HL-60 (cell line): ENCODE results near the gene RBM5.

ENCODE experiments used
- CTCF ChIP-seq: IDR thresholded peaks from one replicate; pipeline ENCODE4 v1.5.1; 2011; ENCODE audit warnings: low read length, control low read depth, inconsistent platforms; ENCODE audit not compliant: insufficient read depth
- GABPA ChIP-seq: IDR thresholded peaks from 2 replicates; pipeline ENCODE4 v1.6.1; 2012; ENCODE audit warnings: low read depth
- POLR2AphosphoS5 ChIP-seq: IDR thresholded peaks from 2 replicates; pipeline ENCODE4 v1.6.1; 2012; ENCODE audit warnings: low read depth
- SPI1 ChIP-seq: IDR thresholded peaks from 2 replicates; pipeline ENCODE4 v1.6.1; 2012; ENCODE audit warnings: low read depth, mild to moderate bottlenecking, borderline replicate concordance
- TF ChIP-seq, protein P1 (sequence below): IDR thresholded peaks from 2 replicates; pipeline ENCODE4 v1.6.1; 2012; ENCODE audit warnings: low read depth; ENCODE audit not compliant: insufficient replicate concordance

- TF ChIP-seq SPI1, result no peak
- TF ChIP-seq CTCF, result no peak
- no peak for TF ChIP-seq GABPA
- TF ChIP-seq, protein P1, sequence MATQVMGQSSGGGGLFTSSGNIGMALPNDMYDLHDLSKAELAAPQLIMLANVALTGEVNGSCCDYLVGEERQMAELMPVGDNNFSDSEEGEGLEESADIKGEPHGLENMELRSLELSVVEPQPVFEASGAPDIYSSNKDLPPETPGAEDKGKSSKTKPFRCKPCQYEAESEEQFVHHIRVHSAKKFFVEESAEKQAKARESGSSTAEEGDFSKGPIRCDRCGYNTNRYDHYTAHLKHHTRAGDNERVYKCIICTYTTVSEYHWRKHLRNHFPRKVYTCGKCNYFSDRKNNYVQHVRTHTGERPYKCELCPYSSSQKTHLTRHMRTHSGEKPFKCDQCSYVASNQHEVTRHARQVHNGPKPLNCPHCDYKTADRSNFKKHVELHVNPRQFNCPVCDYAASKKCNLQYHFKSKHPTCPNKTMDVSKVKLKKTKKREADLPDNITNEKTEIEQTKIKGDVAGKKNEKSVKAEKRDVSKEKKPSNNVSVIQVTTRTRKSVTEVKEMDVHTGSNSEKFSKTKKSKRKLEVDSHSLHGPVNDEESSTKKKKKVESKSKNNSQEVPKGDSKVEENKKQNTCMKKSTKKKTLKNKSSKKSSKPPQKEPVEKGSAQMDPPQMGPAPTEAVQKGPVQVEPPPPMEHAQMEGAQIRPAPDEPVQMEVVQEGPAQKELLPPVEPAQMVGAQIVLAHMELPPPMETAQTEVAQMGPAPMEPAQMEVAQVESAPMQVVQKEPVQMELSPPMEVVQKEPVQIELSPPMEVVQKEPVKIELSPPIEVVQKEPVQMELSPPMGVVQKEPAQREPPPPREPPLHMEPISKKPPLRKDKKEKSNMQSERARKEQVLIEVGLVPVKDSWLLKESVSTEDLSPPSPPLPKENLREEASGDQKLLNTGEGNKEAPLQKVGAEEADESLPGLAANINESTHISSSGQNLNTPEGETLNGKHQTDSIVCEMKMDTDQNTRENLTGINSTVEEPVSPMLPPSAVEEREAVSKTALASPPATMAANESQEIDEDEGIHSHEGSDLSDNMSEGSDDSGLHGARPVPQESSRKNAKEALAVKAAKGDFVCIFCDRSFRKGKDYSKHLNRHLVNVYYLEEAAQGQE, result no peak
- TF ChIP-seq POLR2AphosphoS5, result no peak
These were observed 41.3 kb upstream of the RBM5 start for GRCh38 chr3:50047426-50047825.
